Choroid plexus epithelial cell (primary cell): ENCODE data around the gene ZNF681.

Source experiments
- DNase-seq: peaks from one replicate; pipeline ENCODE4 v3.0.0-alpha.2; 2010; ENCODE audit warnings: low read depth
- H3K4me3 ChIP-seq: 2 replicates; pipeline ENCODE4 v1.5.1; 2011; ENCODE audit warnings: low read depth, mild to moderate bottlenecking, control low read depth, low read length, moderate library complexity
- CTCF ChIP-seq: conservative IDR thresholded peaks from 2 replicates; pipeline ENCODE4 v1.5.1; 2011; ENCODE audit warnings: low read depth, mild to moderate bottlenecking, control low read depth, inconsistent platforms, low read length, moderate library complexity

Gene ZNF681

GRCh38 chr19:23758187-23759074, at the start of gene ZNF681:
ZNF681 (minus strand) TSS chr19:23758891; CDS start chr19:23758749, 142 bp downstream.
- peak; percentile 96 for DNase-seq
- H3K4me3 ChIP-seq, result peak within 1 kb of the TSS; percentile 86
- TF ChIP-seq CTCF, result peak; percentile 7

- no peak for TF ChIP-seq CTCF
- no peak overlapping the region for H3K4me3 ChIP-seq
- DNase-seq, result no peak
Observed at GRCh38 chr19:23804676-23805075, 46.0 kb upstream of the ZNF681 start.

GRCh38 chr19:23802290-23802689, 43.6 kb upstream of the ZNF681 start:
- DNase-seq, result peak; percentile 30
- no peak overlapping the region for H3K4me3 ChIP-seq
- TF ChIP-seq CTCF, result no peak

- no peak overlapping the region for H3K4me3 ChIP-seq
- no peak for TF ChIP-seq CTCF
- no peak for DNase-seq
Observed at GRCh38 chr19:23801803-23802202, 43.1 kb upstream of the ZNF681 start.

GRCh38 chr19:23800868-23801267, 42.2 kb upstream of the ZNF681 start:
- no peak overlapping the region for H3K4me3 ChIP-seq
- TF ChIP-seq CTCF, result no peak
- no peak for DNase-seq

GRCh38 chr19:23800271-23800670, 41.6 kb upstream of the ZNF681 start:
- no peak for DNase-seq
- TF ChIP-seq CTCF, result no peak
- no peak overlapping the region for H3K4me3 ChIP-seq

GRCh38 chr19:23799321-23799720, 40.6 kb upstream of the ZNF681 start:
- no peak for TF ChIP-seq CTCF
- H3K4me3 ChIP-seq, result no peak overlapping the region
- no peak for DNase-seq
